GM12891 (cell line): Measurements from ENCODE around the gene KBTBD3.

ENCODE experiments used
- POLR2A ChIP-seq: IDR thresholded peaks from 2 replicates; pipeline ENCODE4 v1.6.1; 2011; ENCODE audit warnings: low read depth, low read length, control low read depth
- POLR2AphosphoS5 ChIP-seq: IDR thresholded peaks from 2 replicates; pipeline ENCODE4 v1.6.1; 2011; ENCODE audit warnings: low read depth, low read length, control low read depth
- POU2F2 ChIP-seq: IDR thresholded peaks from 2 replicates; pipeline ENCODE4 v1.6.1; 2011; ENCODE audit warnings: low read depth, mild to moderate bottlenecking, control low read depth, low read length, moderate library complexity
- TAF1 ChIP-seq: IDR thresholded peaks from 2 replicates; pipeline ENCODE4 v1.6.1; 2011; ENCODE audit warnings: low read depth, low read length, control low read depth

- TF ChIP-seq TAF1 = no peak
- TF ChIP-seq POLR2A = no peak
- TF ChIP-seq POLR2AphosphoS5 = no peak
- no peak for TF ChIP-seq POU2F2
Measured at GRCh38 chr11:106014035-106014434, 63.1 kb downstream of the KBTBD3 start.
